GM12801 (cell line): ENCODE data around the gene DDX31.

Experiments
- CTCF ChIP-seq: IDR thresholded peaks from one replicate; pipeline ENCODE4 v1.5.1; 2011; ENCODE audit warnings: control low read depth; ENCODE audit not compliant: insufficient read length; ENCODE audit errors: extremely low read depth

The DDX31 gene

GRCh38 chr9:132552041-132552440 is 117.7 kb downstream of the DDX31 start:
- TF ChIP-seq CTCF, result no peak

- no peak for TF ChIP-seq CTCF
Measured at GRCh38 chr9:132551556-132551955, 118.2 kb downstream of the DDX31 start.

GRCh38 chr9:132548751-132549640 is 120.8 kb downstream of the DDX31 start:
- no peak for TF ChIP-seq CTCF

- TF ChIP-seq CTCF, result no peak
Measured at GRCh38 chr9:132547976-132548730, 121.6 kb downstream of the DDX31 start.

- no peak for TF ChIP-seq CTCF
Measured at GRCh38 chr9:132547436-132547835, 122.3 kb downstream of the DDX31 start.

- no peak for TF ChIP-seq CTCF
Measured at GRCh38 chr9:132547052-132547431, 122.7 kb downstream of the DDX31 start.

GRCh38 chr9:132546148-132547051 is 123.4 kb downstream of the DDX31 start:
- no peak for TF ChIP-seq CTCF
